OCI-LY1 (cell line): ENCODE results near the gene ARHGEF19.

Experiments used
- H2AFZ ChIP-seq: fragments of 200-600 bp; sonication (generic), shearing (Covaris generic); 2 replicates; pipeline ENCODE4 v1.6.0; 2014; ENCODE audit warnings: antibody characterized with exemption, mild to moderate bottlenecking, low read length
- H3F3A ChIP-seq: fragments of 200-600 bp; sonication (generic), shearing (Covaris generic); 2 replicates; pipeline ENCODE4 v1.6.0; 2014; ENCODE audit warnings: mild to moderate bottlenecking, antibody characterized with exemption, low read length, moderate library complexity; ENCODE audit not compliant: insufficient read depth
- H3K27ac ChIP-seq: fragments of 200-600 bp; sonication (generic); 2 replicates; pipeline ENCODE4 v1.5.1; 2014; ENCODE audit warnings: low read length, mixed run types, mild to moderate bottlenecking, low read depth; ENCODE audit not compliant: poor library complexity, severe bottlenecking
- H3K27me3 ChIP-seq: fragments of 200-600 bp; sonication (generic); 2 replicates; pipeline ENCODE4 v1.6.0; 2014; ENCODE audit warnings: antibody characterized with exemption, mild to moderate bottlenecking, low read length, moderate library complexity; ENCODE audit not compliant: insufficient read depth
- H3K36me3 ChIP-seq: fragments of 200-600 bp; sonication (generic); 2 replicates; pipeline ENCODE4 v1.6.1; 2014; ENCODE audit warnings: mild to moderate bottlenecking, antibody characterized with exemption, low read length, moderate library complexity, mixed read lengths; ENCODE audit not compliant: insufficient read depth
- H3K4me1 ChIP-seq: fragments of 200-600 bp; sonication (generic); 2 replicates; pipeline ENCODE4 v1.5.1; 2014; ENCODE audit warnings: mild to moderate bottlenecking, low read length, moderate library complexity; ENCODE audit not compliant: insufficient read depth, severe bottlenecking
- H3K4me2 ChIP-seq: fragments of 200-600 bp; sonication (generic), shearing (Covaris generic); 2 replicates; pipeline ENCODE4 v1.6.1; 2014; ENCODE audit warnings: low read length
- H3K4me3 ChIP-seq: fragments of 200-600 bp; sonication (generic); 2 replicates; pipeline ENCODE4 v1.5.1; 2014; ENCODE audit warnings: low read length, low read depth, mild to moderate bottlenecking, mixed read lengths; ENCODE audit not compliant: poor library complexity, severe bottlenecking
- H3K79me2 ChIP-seq: fragments of 200-600 bp; shearing (Covaris generic); 2 replicates; pipeline ENCODE4 v1.6.1; 2016; ENCODE audit warnings: mixed run types, low read length, mixed read lengths; ENCODE audit not compliant: insufficient read depth
- H3K9ac ChIP-seq: fragments of 200-600 bp; sonication (generic), shearing (Covaris generic); 2 replicates; pipeline ENCODE4 v1.6.1; 2014; ENCODE audit warnings: mild to moderate bottlenecking, low read length, mixed read lengths
- H3K9me2 ChIP-seq: fragments of 200-600 bp; sonication (generic), shearing (Covaris generic); 2 replicates; pipeline ENCODE4 v1.6.1; 2014; ENCODE audit warnings: low read depth, mild to moderate bottlenecking, low read length, mixed read lengths
- H3K9me3 ChIP-seq: fragments of 200-600 bp; shearing (Covaris generic); 2 replicates; pipeline ENCODE4 v1.6.1; 2014; ENCODE audit warnings: low read length, mixed read lengths
- H4K20me1 ChIP-seq: fragments of 200-600 bp; sonication (generic), shearing (Covaris generic); 2 replicates; pipeline ENCODE4 v1.6.0; 2016; ENCODE audit warnings: mild to moderate bottlenecking, low read length; ENCODE audit not compliant: insufficient read depth
- CTCF ChIP-seq: fragments of 200-600 bp; sonication (generic), shearing (Covaris generic); IDR thresholded peaks from 2 replicates; pipeline ENCODE4 v1.5.1; 2017; ENCODE audit warnings: mild to moderate bottlenecking, antibody characterized with exemption, low read length, moderate library complexity, mixed read lengths
- EZH2 ChIP-seq: fragments of 200-600 bp; sonication (generic), shearing (Covaris generic); IDR thresholded peaks from 2 replicates; pipeline ENCODE4 v1.8.0; 2017; ENCODE audit warnings: borderline replicate concordance, mixed run types, mild to moderate bottlenecking, antibody characterized with exemption, low read length, moderate library complexity, mixed read lengths

ARHGEF19 gene

GRCh38 chr1:16153999-16154673, 58.3 kb downstream of the ARHGEF19 start:
- no peaks in the 10 kb centered on the region for H4K20me1 ChIP-seq
- no peak for TF ChIP-seq EZH2
- TF ChIP-seq CTCF, result no peak
- no peaks in the 10 kb centered on the region for H3K4me1 ChIP-seq
- peaks cover 7% of the 10 kb centered on the region for H3K27me3 ChIP-seq
- no peaks in the 10 kb centered on the region for H3K9me2 ChIP-seq
- no peak overlapping the region for H3K4me3 ChIP-seq
- no peaks in the 10 kb centered on the region for H3K79me2 ChIP-seq
- H3K9me3 ChIP-seq, result no peaks in the 10 kb centered on the region
- H3K4me2 ChIP-seq, result no peak overlapping the region
- no peak overlapping the region for H3K27ac ChIP-seq
- no peaks in the 10 kb centered on the region for H3K36me3 ChIP-seq
- H2AFZ ChIP-seq, result no peak overlapping the region
- H3K9ac ChIP-seq, result no peak overlapping the region
- H3F3A ChIP-seq, result no peaks in the 10 kb centered on the region

GRCh38 chr1:16153096-16153998, 59.1 kb downstream of the ARHGEF19 start:
- no peak overlapping the region for H3K9ac ChIP-seq
- no peak overlapping the region for H3K4me2 ChIP-seq
- no peak overlapping the region for H3K4me3 ChIP-seq
- no peak overlapping the region for H2AFZ ChIP-seq
- no peak overlapping the region for H3K27ac ChIP-seq
- no peaks in the 10 kb centered on the region for H3K36me3 ChIP-seq
- H3K79me2 ChIP-seq, result no peaks in the 10 kb centered on the region
- peaks cover 14% of the 10 kb centered on the region for H3K27me3 ChIP-seq
- TF ChIP-seq EZH2 (no peak), CTCF (no peak)
- H4K20me1 ChIP-seq, result no peaks in the 10 kb centered on the region
- H3K9me3 ChIP-seq, result no peaks in the 10 kb centered on the region
- H3K4me1 ChIP-seq, result no peaks in the 10 kb centered on the region
- no peaks in the 10 kb centered on the region for H3F3A ChIP-seq
- H3K9me2 ChIP-seq, result no peaks in the 10 kb centered on the region

GRCh38 chr1:16152481-16153087, 59.9 kb downstream of the ARHGEF19 start:
- no peaks in the 10 kb centered on the region for H3K9me3 ChIP-seq
- H4K20me1 ChIP-seq, result no peaks in the 10 kb centered on the region
- H3K9ac ChIP-seq, result no peak overlapping the region
- no peaks in the 10 kb centered on the region for H3F3A ChIP-seq
- TF ChIP-seq EZH2, result no peak
- no peak for TF ChIP-seq CTCF
- no peaks in the 10 kb centered on the region for H3K4me1 ChIP-seq
- H3K4me3 ChIP-seq, result no peak overlapping the region
- no peaks in the 10 kb centered on the region for H3K9me2 ChIP-seq
- no peak overlapping the region for H3K4me2 ChIP-seq
- H3K79me2 ChIP-seq, result no peaks in the 10 kb centered on the region
- no peak overlapping the region for H3K27ac ChIP-seq
- peaks cover 14% of the 10 kb centered on the region for H3K27me3 ChIP-seq
- no peaks in the 10 kb centered on the region for H3K36me3 ChIP-seq
- H2AFZ ChIP-seq, result no peak overlapping the region
